Type B pancreatic cell (in vitro differentiated cells): ENCODE data around the gene SCRT2. TPM values are rescaled to one million over a fixed set of nuclear protein-coding genes. Genes with fewer than 3 reads are reported as not detected.

ENCODE experiments used
- DNase-seq: peaks from one replicate; pipeline ENCODE4 v3.0.0; 2021; ENCODE audit warnings: mixed read lengths; ENCODE audit not compliant: unreplicated experiment; ENCODE audit errors: extremely low spot score
- H3K27ac Mint-ChIP-seq: 2 replicates; pipeline ENCODE4 v1.8.0; 2021; ENCODE audit warnings: mild to moderate bottlenecking, mixed read lengths
- H3K27me3 Mint-ChIP-seq: 2 replicates; pipeline ENCODE4 v1.8.0; 2021; ENCODE audit warnings: mixed read lengths
- H3K36me3 Mint-ChIP-seq: 2 replicates; pipeline ENCODE4 v1.8.0; 2021; ENCODE audit warnings: mixed read lengths
- H3K4me1 Mint-ChIP-seq: one replicate; pipeline ENCODE4 v1.8.0; 2021; ENCODE audit warnings: mixed read lengths; ENCODE audit not compliant: unreplicated experiment
- H3K4me3 Mint-ChIP-seq: 2 replicates; pipeline ENCODE4 v1.8.0; 2021; ENCODE audit warnings: mild to moderate bottlenecking, mixed read lengths
- H3K9me3 Mint-ChIP-seq: 2 replicates; pipeline ENCODE4 v1.8.0; 2021; ENCODE audit warnings: mixed read lengths
- total RNA-seq: library from RNA; stranded (reverse); gene quantifications from 2 replicates; pipeline ENCODE4 v1.2.1, GENCODE V29; 2021; ENCODE audit warnings: low replicate concordance
- TF ChIP-seq, protein P1 (sequence below): fragments of 200-600 bp; sonication (generic); conservative IDR thresholded peaks from 2 replicates; pipeline ENCODE4 v1.5.0; 2021; ENCODE audit warnings: antibody characterized with exemption, mild to moderate bottlenecking

The SCRT2 gene
- total RNA-seq, 1 donor from 2014 or later, result 0.36 TPM

DNA sequence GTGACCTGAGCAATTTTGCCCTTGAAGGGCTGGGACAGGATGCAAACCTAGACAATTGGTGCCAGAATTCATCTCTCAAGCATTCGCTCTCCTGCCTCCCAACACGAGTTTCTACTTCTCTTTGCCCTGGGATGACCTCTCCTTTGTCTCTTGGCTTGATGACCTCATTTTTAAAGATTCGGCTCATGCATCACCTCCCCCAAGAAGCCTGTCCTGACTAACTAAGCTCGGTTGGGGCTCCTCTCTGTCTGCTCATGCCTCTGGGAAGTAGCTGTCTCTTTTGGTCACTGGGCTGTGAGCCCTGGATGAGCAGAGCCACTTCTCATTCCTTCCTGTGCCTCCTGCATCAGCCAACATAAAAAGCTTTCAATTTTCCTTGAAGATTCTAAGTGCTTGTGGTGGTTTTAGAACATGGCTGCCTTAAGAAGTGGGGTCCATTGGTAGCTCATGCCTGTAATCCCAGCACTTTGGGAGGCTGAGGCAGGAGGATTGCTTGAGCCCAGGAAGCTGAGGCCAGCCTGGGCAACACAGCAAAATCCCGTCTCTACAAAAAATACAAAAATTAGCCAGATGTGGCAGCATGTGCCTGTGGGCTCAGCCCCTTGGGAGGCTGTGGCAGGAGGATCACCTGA is 54.4 kb downstream of the SCRT2 start:
- Mint-ChIP-seq H3K27me3 (peaks cover 34% of the 10 kb centered on the region), H3K27ac (no peak overlapping the region), H3K36me3 (no peaks in the 10 kb centered on the region), H3K4me1 (peaks cover 10% of the 10 kb centered on the region), H3K9me3 (peaks cover 4% of the 10 kb centered on the region), H3K4me3 (no peak overlapping the region)
- DNase-seq, result no peak
- TF ChIP-seq, protein P1, sequence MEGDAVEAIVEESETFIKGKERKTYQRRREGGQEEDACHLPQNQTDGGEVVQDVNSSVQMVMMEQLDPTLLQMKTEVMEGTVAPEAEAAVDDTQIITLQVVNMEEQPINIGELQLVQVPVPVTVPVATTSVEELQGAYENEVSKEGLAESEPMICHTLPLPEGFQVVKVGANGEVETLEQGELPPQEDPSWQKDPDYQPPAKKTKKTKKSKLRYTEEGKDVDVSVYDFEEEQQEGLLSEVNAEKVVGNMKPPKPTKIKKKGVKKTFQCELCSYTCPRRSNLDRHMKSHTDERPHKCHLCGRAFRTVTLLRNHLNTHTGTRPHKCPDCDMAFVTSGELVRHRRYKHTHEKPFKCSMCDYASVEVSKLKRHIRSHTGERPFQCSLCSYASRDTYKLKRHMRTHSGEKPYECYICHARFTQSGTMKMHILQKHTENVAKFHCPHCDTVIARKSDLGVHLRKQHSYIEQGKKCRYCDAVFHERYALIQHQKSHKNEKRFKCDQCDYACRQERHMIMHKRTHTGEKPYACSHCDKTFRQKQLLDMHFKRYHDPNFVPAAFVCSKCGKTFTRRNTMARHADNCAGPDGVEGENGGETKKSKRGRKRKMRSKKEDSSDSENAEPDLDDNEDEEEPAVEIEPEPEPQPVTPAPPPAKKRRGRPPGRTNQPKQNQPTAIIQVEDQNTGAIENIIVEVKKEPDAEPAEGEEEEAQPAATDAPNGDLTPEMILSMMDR, result no peak

DNA sequence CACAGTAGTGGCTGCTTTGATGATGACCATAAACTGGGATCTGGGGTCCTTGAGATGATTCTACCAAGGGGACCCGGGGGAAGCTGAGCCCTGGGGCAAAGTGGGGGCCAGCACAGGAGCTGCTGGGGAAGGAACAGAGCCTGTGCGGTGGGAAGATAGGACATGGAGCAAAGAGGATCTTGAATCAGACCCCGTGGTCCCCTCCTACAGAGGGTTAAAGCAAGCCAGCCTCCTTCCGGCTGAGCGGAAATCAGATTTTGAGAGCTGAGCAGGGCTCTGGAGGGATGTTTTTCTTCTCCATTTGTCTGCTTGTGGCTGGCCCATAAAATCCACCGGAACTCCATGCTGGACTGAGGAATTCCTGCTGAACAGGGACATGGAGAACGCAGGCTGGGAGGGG is 55.4 kb downstream of the SCRT2 start:
- no peak overlapping the region for H3K4me3 Mint-ChIP-seq
- H3K36me3 Mint-ChIP-seq, result no peaks in the 10 kb centered on the region
- peaks cover 10% of the 10 kb centered on the region for H3K4me1 Mint-ChIP-seq
- peaks cover 4% of the 10 kb centered on the region for H3K9me3 Mint-ChIP-seq
- no peak overlapping the region for H3K27ac Mint-ChIP-seq
- no peak for DNase-seq
- TF ChIP-seq, protein P1, result no peak
- H3K27me3 Mint-ChIP-seq, result peaks cover 30% of the 10 kb centered on the region

GRCh38 chr20:618980-619379 is 56.6 kb downstream of the SCRT2 start:
- no peak for DNase-seq
- no peak overlapping the region for H3K4me3 Mint-ChIP-seq
- H3K4me1 Mint-ChIP-seq, result peaks cover 10% of the 10 kb centered on the region
- peaks cover 4% of the 10 kb centered on the region for H3K9me3 Mint-ChIP-seq
- peaks cover 32% of the 10 kb centered on the region for H3K27me3 Mint-ChIP-seq
- TF ChIP-seq, protein P1, result no peak
- H3K27ac Mint-ChIP-seq, result no peak overlapping the region
- no peaks in the 10 kb centered on the region for H3K36me3 Mint-ChIP-seq

DNA sequence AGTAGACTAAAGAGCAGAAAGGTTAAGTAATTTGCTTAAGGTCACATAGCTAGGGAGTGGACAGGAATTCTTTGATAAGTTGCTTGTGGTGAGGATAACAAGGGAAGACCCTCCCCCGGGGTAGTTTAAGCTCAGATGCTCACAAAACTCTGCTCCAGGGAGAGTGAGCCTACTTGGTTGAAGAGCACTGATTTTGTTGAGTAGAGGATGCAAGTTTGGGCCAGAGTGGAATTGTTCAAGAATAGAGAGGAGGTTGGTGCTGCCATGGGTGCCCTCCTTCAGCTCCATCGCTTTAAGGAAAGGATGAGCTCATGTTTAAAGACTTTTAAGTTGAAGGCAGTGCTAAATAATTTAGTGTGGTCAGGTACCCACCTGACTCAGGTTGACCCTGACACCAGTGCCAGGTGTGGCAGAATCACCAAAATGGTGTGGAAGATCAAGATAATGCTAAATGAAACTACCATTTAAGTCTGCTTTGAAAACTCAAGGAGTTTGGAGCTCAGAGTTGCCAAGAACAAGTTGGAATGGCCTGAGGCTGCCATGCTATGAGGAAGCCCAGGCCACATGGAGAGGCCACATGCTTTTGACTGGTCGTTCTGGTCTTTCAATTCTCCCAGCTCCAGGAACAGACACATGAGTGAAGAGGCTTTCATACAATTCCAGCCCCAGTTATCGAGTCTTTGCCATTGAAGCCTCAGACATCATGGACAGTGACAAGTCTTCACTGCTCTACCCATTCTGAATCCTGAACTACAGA is 57.5 kb downstream of the SCRT2 start:
- DNase-seq, result no peak
- no peaks in the 10 kb centered on the region for H3K36me3 Mint-ChIP-seq
- H3K27me3 Mint-ChIP-seq, result peaks cover 35% of the 10 kb centered on the region
- H3K4me3 Mint-ChIP-seq, result no peak overlapping the region
- TF ChIP-seq, protein P1, result no peak
- H3K9me3 Mint-ChIP-seq, result peaks cover 4% of the 10 kb centered on the region
- peaks cover 7% of the 10 kb centered on the region for H3K4me1 Mint-ChIP-seq
- H3K27ac Mint-ChIP-seq, result no peak overlapping the region

GRCh38 chr20:615514-615913 is 60.1 kb downstream of the SCRT2 start:
- Mint-ChIP-seq H3K4me3 (no peak overlapping the region), H3K4me1 (peaks cover 10% of the 10 kb centered on the region), H3K27me3 (peaks cover 47% of the 10 kb centered on the region), H3K9me3 (peaks cover 4% of the 10 kb centered on the region), H3K27ac (no peak overlapping the region), H3K36me3 (no peaks in the 10 kb centered on the region)
- DNase-seq, result no peak
- TF ChIP-seq, protein P1, result no peak
